ENCODE measurements around the gene SCAF1.

GRCh38 chr19:49614096-49614833, 27.7 kb upstream of the SCAF1 start:
- TF ChIP-seq CTCF (IDR thresholded peaks at IDR 0.05; ENCODE audit: insufficient read depth, low read depth, low read length) (no peak), EZH2 (IDR thresholded peaks at IDR 0.05; ENCODE audit: insufficient read depth, low read length) (no peak)

All from astrocyte (in vitro differentiated cells and primary cell).